Measurements from ENCODE around the gene EFCC1. TPM values are rescaled to one million over a fixed set of nuclear protein-coding genes. Genes with fewer than 3 reads are reported as not detected.

Gene EFCC1
- total and polyA plus RNA-seq, 2 of the 13 experiments (the other 11 are each of a cell fraction or from before 2014, with no cell fraction given), result not detected

- TF ChIP-seq NR0B2 (CRISPR knock-in tag; IDR thresholded peaks at IDR 0.05) (no peak), CEBPZ (IDR thresholded peaks at IDR 0.05; ENCODE audit: low read length) (no peak), ZNF597 (CRISPR knock-in tag; IDR thresholded peaks at IDR 0.05) (no peak), CREM (IDR thresholded peaks at IDR 0.05) (no peak), CREM (CRISPR knock-in tag; IDR thresholded peaks at IDR 0.05) (no peak), ATF2 (CRISPR knock-in tag; IDR thresholded peaks at IDR 0.05) (no peak), GPN1 (CRISPR knock-in tag; IDR thresholded peaks at IDR 0.05; ENCODE audit: borderline replicate concordance) (no peak), ZNF160 (CRISPR knock-in tag; IDR thresholded peaks at IDR 0.05) (no peak), AGO2 (optimal IDR thresholded peaks at IDR 0.05; ENCODE audit: low read depth, low read length) (no peak), RARG (CRISPR knock-in tag; IDR thresholded peaks at IDR 0.05; ENCODE audit: low read depth) (no peak), ZNF569 (CRISPR knock-in tag; IDR thresholded peaks at IDR 0.05; ENCODE audit: borderline replicate concordance) (no peak), SOX13 (IDR thresholded peaks at IDR 0.05) (no peak), SOX13 (CRISPR knock-in tag; conservative IDR thresholded peaks at IDR 0.05 in 1 of 2, IDR thresholded peaks at IDR 0.05 in 1 of 2) (no peak), ZNF501 (CRISPR knock-in tag; IDR thresholded peaks at IDR 0.05) (no peak), ARHGAP35 (CRISPR knock-in tag; IDR thresholded peaks at IDR 0.05; ENCODE audit: borderline replicate concordance) (no peak), RFXANK (CRISPR knock-in tag; IDR thresholded peaks at IDR 0.05) (no peak), ZNF503 (CRISPR knock-in tag; IDR thresholded peaks at IDR 0.05) (no peak), ZFYVE20 (CRISPR knock-in tag; IDR thresholded peaks at IDR 0.05; ENCODE audit: borderline replicate concordance, low read depth) (no peak), ZNF512B (CRISPR knock-in tag; IDR thresholded peaks at IDR 0.05; ENCODE audit: borderline replicate concordance) (no peak)
These were observed 2.5 kb downstream of the EFCC1 start (continued) for GRCh38 chr3:129003578-129004112.

Measured in HepG2 (cell line).